ENCODE results near the gene FGGY.
"Not testable (repeated sequence)": the region's sequence is repeated elsewhere in the genome, so short reads cannot be mapped to it uniquely, and the experiment has no call there.

Gene FGGY

GRCh38 chr1:59296358-59297256, at the start of gene FGGY:
Gene FGGY (plus strand): TSS chr1:59297094. CDS start chr1:59321550, 24,456 bp downstream.
- DNase-seq, result peak; percentile 72 to 79

- no peak for DNase-seq
Observed at GRCh38 chr1:59248758-59249157, 48.1 kb upstream of the FGGY start.

GRCh38 chr1:59249396-59250137, 47.3 kb upstream of the FGGY start:
- DNase-seq, result no peak

- DNase-seq, result not testable (repeated sequence)
Observed at GRCh38 chr1:59251061-59251460, 45.8 kb upstream of the FGGY start.

GRCh38 chr1:59256429-59256828, 40.5 kb upstream of the FGGY start:
- not testable (repeated sequence) for DNase-seq

GRCh38 chr1:59258412-59259032, 38.4 kb upstream of the FGGY start:
- DNase-seq, result no peak

- DNase-seq, result no peak
Observed at GRCh38 chr1:59261537-59261936, 35.4 kb upstream of the FGGY start.

- DNase-seq, result no peak
Observed at GRCh38 chr1:59262631-59263030, 34.3 kb upstream of the FGGY start.

- no peak for DNase-seq
Observed at GRCh38 chr1:59263111-59263510, 33.8 kb upstream of the FGGY start.

GRCh38 chr1:59265622-59266021, 31.3 kb upstream of the FGGY start:
- no peak for DNase-seq

GRCh38 chr1:59266180-59266926, 30.5 kb upstream of the FGGY start:
- no peak for DNase-seq

GRCh38 chr1:59266927-59267293, 30.0 kb upstream of the FGGY start:
- no peak for DNase-seq

- DNase-seq, result no peak
Observed at GRCh38 chr1:59268406-59268805, 28.5 kb upstream of the FGGY start.

- no peak for DNase-seq
Observed at GRCh38 chr1:59271561-59272260, 25.2 kb upstream of the FGGY start.

- DNase-seq, result no peak
Observed at GRCh38 chr1:59272507-59272906, 24.4 kb upstream of the FGGY start.

GRCh38 chr1:59276439-59276851, 20.4 kb upstream of the FGGY start:
- DNase-seq, result no peak

GRCh38 chr1:59278780-59279354, 18.0 kb upstream of the FGGY start:
- no peak for DNase-seq

GRCh38 chr1:59279645-59280044, 17.2 kb upstream of the FGGY start:
- no peak for DNase-seq

GRCh38 chr1:59282951-59283350, 13.9 kb upstream of the FGGY start:
- DNase-seq, result no peak

GRCh38 chr1:59285691-59286090, 11.2 kb upstream of the FGGY start:
- DNase-seq, result no peak

- DNase-seq, result no peak
Observed at GRCh38 chr1:59288046-59288445, 8.8 kb upstream of the FGGY start.

- no peak for DNase-seq
Observed at GRCh38 chr1:59289570-59289969, 7.3 kb upstream of the FGGY start.
